ENCODE measurements around the gene CDH4.

DNA sequence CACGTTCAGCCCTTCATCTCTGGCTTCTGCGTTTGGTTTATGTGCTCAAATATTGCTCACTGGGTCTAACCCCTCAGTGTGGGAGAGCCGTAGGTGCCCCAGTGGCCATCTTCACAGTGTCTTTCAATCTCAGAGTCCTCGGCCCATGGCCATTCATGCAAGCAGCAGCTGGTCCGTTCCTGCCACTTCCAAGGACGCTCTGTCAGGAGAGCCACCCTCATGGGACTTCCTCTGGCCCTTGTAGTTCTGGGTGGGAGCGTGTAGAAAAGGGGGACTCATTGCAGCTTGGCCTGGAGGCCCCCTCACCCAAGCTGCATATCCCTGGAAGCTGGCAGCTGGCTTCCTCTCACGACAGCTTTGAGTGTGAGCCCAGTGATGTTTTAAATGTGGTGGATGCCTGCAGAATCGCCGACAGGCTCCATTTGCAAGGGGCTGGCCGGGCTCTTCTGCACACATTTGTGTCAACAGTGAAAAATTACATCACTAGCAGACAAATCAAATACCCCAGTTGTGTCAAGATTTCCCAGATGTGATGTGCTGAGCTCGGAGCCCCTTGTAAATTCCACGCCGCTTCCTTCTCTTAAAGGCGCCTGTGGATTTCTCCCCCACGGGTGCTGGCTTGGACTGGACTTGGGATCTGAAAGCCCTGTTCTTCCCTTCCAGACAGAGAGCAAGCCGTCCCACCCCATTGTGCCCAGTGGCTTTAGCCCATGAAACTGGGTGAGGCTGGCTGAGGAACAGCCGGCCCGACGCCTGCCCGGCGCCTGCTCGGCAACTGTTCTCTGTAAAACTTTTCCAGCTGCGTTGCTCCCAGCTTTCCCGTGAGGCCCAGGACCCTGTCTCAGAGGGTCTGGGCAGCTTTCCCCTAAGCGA, 453.6 kb downstream of the CDH4 start:
- TF ChIP-seq, protein P1, sequence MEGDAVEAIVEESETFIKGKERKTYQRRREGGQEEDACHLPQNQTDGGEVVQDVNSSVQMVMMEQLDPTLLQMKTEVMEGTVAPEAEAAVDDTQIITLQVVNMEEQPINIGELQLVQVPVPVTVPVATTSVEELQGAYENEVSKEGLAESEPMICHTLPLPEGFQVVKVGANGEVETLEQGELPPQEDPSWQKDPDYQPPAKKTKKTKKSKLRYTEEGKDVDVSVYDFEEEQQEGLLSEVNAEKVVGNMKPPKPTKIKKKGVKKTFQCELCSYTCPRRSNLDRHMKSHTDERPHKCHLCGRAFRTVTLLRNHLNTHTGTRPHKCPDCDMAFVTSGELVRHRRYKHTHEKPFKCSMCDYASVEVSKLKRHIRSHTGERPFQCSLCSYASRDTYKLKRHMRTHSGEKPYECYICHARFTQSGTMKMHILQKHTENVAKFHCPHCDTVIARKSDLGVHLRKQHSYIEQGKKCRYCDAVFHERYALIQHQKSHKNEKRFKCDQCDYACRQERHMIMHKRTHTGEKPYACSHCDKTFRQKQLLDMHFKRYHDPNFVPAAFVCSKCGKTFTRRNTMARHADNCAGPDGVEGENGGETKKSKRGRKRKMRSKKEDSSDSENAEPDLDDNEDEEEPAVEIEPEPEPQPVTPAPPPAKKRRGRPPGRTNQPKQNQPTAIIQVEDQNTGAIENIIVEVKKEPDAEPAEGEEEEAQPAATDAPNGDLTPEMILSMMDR (IDR thresholded peaks at IDR 0.05 in 8 of 11, conservative IDR thresholded peaks at IDR 0.05 in 3 of 11) = no peak
- TF ChIP-seq POLR2AphosphoS5 (IDR thresholded peaks at IDR 0.05) (no peak), POLR2A (IDR thresholded peaks at IDR 0.05) (no peak)
